ENCODE measurements around the gene VPS16. TPM values are rescaled to one million over a fixed set of nuclear protein-coding genes. Genes with fewer than 3 reads are reported as not detected.

Gene VPS16
- total and polyA plus RNA-seq, 2 donors (not counting 1 experiment from before 2014, with no cell fraction given), result 63.0 to 68.2 TPM

GRCh38 chr20:2800521-2801285 is 39.8 kb upstream of the VPS16 start, which contains the start of gene CPXM1:
Gene CPXM1, minus strand, starts transcription at chr20:2800627. Its CDS starts 55 bp downstream, at chr20:2800572.
- ChIA-PET POLR2A (no interaction called here), CTCF (interaction anchor here (0.6 to 0.9 kb wide), 3 partner anchors 37 to 262 kb away, joined by 3 read pairs; no protein-coding TSS in a partner anchor)
- H3K27ac ChIP-seq (ENCODE audit: low read length in 2 of 2), result no peak within 1 kb of the TSS
- H3K4me1 ChIP-seq (ENCODE audit: control insufficient read depth in 2 of 2, insufficient read depth in 2 of 2, low read length in 2 of 2), result peaks cover 22 to 26% of the 10 kb centered on the region in 2 donors
- H3K79me2 ChIP-seq (ENCODE audit: control insufficient read depth, insufficient read depth, low read length), result no peaks in the 10 kb centered on the region
- ATAC-seq (ENCODE audit: low read depth), result peak; percentile 44
- peak within 1 kb of the TSS; percentile 15 to 50 (median 41) for H3K4me3 ChIP-seq (ENCODE audit: control extremely low read depth in 1 of 5, extremely low read depth in 1 of 5, insufficient read depth in 1 of 5, low read depth in 2 of 5, low read length in 4 of 5)
- peaks cover 61% of the 10 kb centered on the region for H3K27me3 Mint-ChIP-seq
- peaks cover 32% of the 10 kb centered on the region for H3K4me1 Mint-ChIP-seq
- peak within 1 kb of the TSS; percentile 95 for H3K4me3 Mint-ChIP-seq
- intact Hi-C loops (cut with micrococcal nuclease), result no loop called here
- H4K20me1 ChIP-seq (ENCODE audit: control insufficient read depth, insufficient read depth, low read length, poor library complexity, severe bottlenecking), result no peaks in the 10 kb centered on the region
- peaks cover 0 to 55% (median 12%) of the 10 kb centered on the region in 4 experiments for H3K27me3 ChIP-seq (replicated peaks in 1 of 4; ENCODE audit: control extremely low read depth in 1 of 4, control insufficient read depth in 3 of 4, insufficient read depth in 4 of 4, low read length in 3 of 4)
- H3K27ac Mint-ChIP-seq, result peak within 1 kb of the TSS; percentile 71
- peak within 1 kb of the TSS; percentile 75 for H3K4me2 ChIP-seq (replicated peaks; ENCODE audit: low read depth, low read length, poor library complexity, severe bottlenecking)
- no peaks in the 10 kb centered on the region for H3K36me3 ChIP-seq (replicated peaks in 1 of 2; ENCODE audit: control extremely low read depth in 1 of 2, control insufficient read depth in 1 of 2, extremely low read depth in 1 of 2, insufficient read depth in 2 of 2, low read length in 1 of 2)
- H3K9me3 ChIP-seq (ENCODE audit: control extremely low read depth in 1 of 3, control insufficient read depth in 2 of 3, insufficient read depth in 1 of 3, low read length in 2 of 3), result peaks cover 0 to 15% (median 0%) of the 10 kb centered on the region in 3 donors
- H3K9ac ChIP-seq (ENCODE audit: low read length), result peak within 1 kb of the TSS; percentile 32
- WGBS (ENCODE audit: insufficient coverage), result 1% methylated on average over 37 of the region's 52 CpGs
- H3K9me3 Mint-ChIP-seq (ENCODE audit: insufficient read depth), result no peaks in the 10 kb centered on the region
- TF ChIP-seq EZH2 (IDR thresholded peaks at IDR 0.05; ENCODE audit: borderline replicate concordance, insufficient read depth, low read depth, low read length, poor library complexity, severe bottlenecking) (no peak), CTCF (IDR thresholded peaks at IDR 0.05) (no peak)
- peak; percentile 33 for DNase-seq
- H2AFZ ChIP-seq (ENCODE audit: insufficient read depth, low read depth, low read length, poor library complexity, severe bottlenecking), result peak within 1 kb of the TSS; percentile 76

GRCh38 chr20:2801286-2801728 is 39.2 kb upstream of the VPS16 start:
- Mint-ChIP-seq H3K27ac (no peak overlapping the region), H3K27me3 (peaks cover 66% of the 10 kb centered on the region), H3K4me1 (peaks cover 32% of the 10 kb centered on the region), H3K4me3 (peak overlapping the region; percentile 89), H3K9me3 (ENCODE audit: insufficient read depth) (no peaks in the 10 kb centered on the region)
- peaks cover 0 to 56% (median 14%) of the 10 kb centered on the region in 4 experiments for H3K27me3 ChIP-seq (replicated peaks in 1 of 4; ENCODE audit: control extremely low read depth in 1 of 4, control insufficient read depth in 3 of 4, insufficient read depth in 4 of 4, low read length in 3 of 4)
- ChIA-PET CTCF (interaction anchor here (0.7 to 0.9 kb wide), 2 partner anchors 37 to 150 kb away, joined by 3 read pairs; no protein-coding TSS in a partner anchor), POLR2A (no interaction called here)
- intact Hi-C loops (cut with micrococcal nuclease), result no loop called here
- peaks cover 22 to 26% of the 10 kb centered on the region in 2 donors for H3K4me1 ChIP-seq (ENCODE audit: control insufficient read depth in 2 of 2, insufficient read depth in 2 of 2, low read length in 2 of 2)
- DNase-seq (no peak), ATAC-seq (ENCODE audit: low read depth) (no peak)
- no peaks in the 10 kb centered on the region for H3K79me2 ChIP-seq (ENCODE audit: control insufficient read depth, insufficient read depth, low read length)
- peaks cover 0 to 15% (median 0%) of the 10 kb centered on the region in 3 donors for H3K9me3 ChIP-seq (ENCODE audit: control extremely low read depth in 1 of 3, control insufficient read depth in 2 of 3, insufficient read depth in 1 of 3, low read length in 2 of 3)
- TF ChIP-seq CTCF (IDR thresholded peaks at IDR 0.05) (no peak), EZH2 (IDR thresholded peaks at IDR 0.05; ENCODE audit: borderline replicate concordance, insufficient read depth, low read depth, low read length, poor library complexity, severe bottlenecking) (no peak)
- H3K4me3 ChIP-seq (ENCODE audit: control extremely low read depth in 1 of 5, extremely low read depth in 1 of 5, insufficient read depth in 1 of 5, low read depth in 2 of 5, low read length in 4 of 5), result peak overlapping the region in 1 of 5 experiments; percentile 50
- peak overlapping the region; percentile 76 for H2AFZ ChIP-seq (ENCODE audit: insufficient read depth, low read depth, low read length, poor library complexity, severe bottlenecking)
- no peak overlapping the region for H3K27ac ChIP-seq (ENCODE audit: low read length in 2 of 2)
- no peaks in the 10 kb centered on the region for H4K20me1 ChIP-seq (ENCODE audit: control insufficient read depth, insufficient read depth, low read length, poor library complexity, severe bottlenecking)
- peak overlapping the region; percentile 75 for H3K4me2 ChIP-seq (replicated peaks; ENCODE audit: low read depth, low read length, poor library complexity, severe bottlenecking)
- 7% methylated on average over 12 of the region's 13 CpGs for WGBS (ENCODE audit: insufficient coverage)
- no peaks in the 10 kb centered on the region for H3K36me3 ChIP-seq (replicated peaks in 1 of 2; ENCODE audit: control extremely low read depth in 1 of 2, control insufficient read depth in 1 of 2, extremely low read depth in 1 of 2, insufficient read depth in 2 of 2, low read length in 1 of 2)
- H3K9ac ChIP-seq (ENCODE audit: low read length), result no peak overlapping the region
